ENCODE data around the gene MOCS3. TPM values are rescaled to one million over a fixed set of nuclear protein-coding genes. Genes with fewer than 3 reads are reported as not detected.

Gene MOCS3
- total and polyA plus RNA-seq, 2 donors (not counting 1 experiment from before 2014, with no cell fraction given): 0.91 to 7.6 TPM

DNA sequence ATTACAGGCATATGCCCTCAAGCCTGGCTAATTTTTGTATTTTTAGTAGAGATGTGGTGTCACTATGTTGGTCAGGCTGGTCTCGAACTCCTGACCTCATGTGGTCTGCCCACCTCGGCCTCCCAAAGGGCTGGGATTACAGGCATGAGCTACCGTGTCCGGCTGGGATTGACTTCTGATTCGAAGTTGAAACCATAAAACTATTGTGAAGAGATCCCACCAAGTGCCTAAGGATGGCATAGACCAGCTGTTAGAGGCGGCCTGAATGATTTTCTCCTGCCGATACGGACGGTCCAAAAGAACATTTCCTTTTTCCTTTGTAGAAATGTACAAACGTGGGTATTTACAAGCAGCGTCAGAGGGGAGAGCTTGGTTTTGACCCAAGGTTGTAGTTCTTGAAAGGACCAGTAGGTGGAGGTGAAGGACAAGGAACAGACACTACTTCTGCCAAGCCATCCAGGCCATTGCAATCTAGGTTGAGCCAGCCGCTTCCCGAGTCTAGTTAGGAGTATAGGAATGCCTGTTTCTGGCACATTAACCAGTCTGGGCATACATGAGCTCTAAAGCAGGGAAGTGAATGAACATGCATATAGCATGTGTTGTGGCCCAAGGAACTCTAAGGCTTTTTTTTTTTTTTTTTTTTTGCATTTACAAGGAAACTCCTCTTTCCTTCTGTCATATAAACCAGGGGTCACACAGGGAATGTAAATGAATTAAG is 29.0 kb downstream of the MOCS3 start:
- POLR2A ChIA-PET: interaction anchor here (0.6 to 0.7 kb wide), 3 partner anchors 553 to 1325 kb away, joined by 4 to 8 read pairs (median 4); no protein-coding TSS in a partner anchor
- H3K79me2 ChIP-seq (ENCODE audit: control insufficient read depth, insufficient read depth, low read length): no peaks in the 10 kb centered on the region
- H3K27ac Mint-ChIP-seq: peak overlapping the region; percentile 11

More for the DNA sequence above, 29.0 kb downstream of the MOCS3 start:
- Histone ChIP-seq H3K27ac (ENCODE audit: low read length in 2 of 2) (no peak overlapping the region), H3K9ac (ENCODE audit: low read length) (no peak overlapping the region), H3K4me3 (ENCODE audit: control extremely low read depth in 1 of 5, extremely low read depth in 1 of 5, insufficient read depth in 1 of 5, low read depth in 2 of 5, low read length in 4 of 5) (no peak overlapping the region), H3K4me2 (replicated peaks; ENCODE audit: low read depth, low read length, poor library complexity, severe bottlenecking) (no peak overlapping the region), H3K9me3 (ENCODE audit: control extremely low read depth in 1 of 3, control insufficient read depth in 2 of 3, insufficient read depth in 1 of 3, low read length in 2 of 3) (peaks cover 0 to 4% (median 0%) of the 10 kb centered on the region in 3 donors), H3K27me3 (replicated peaks in 1 of 4; ENCODE audit: control extremely low read depth in 1 of 4, control insufficient read depth in 3 of 4, insufficient read depth in 4 of 4, low read length in 3 of 4) (peaks cover 0 to 15% (median 4%) of the 10 kb centered on the region in 4 experiments), H4K20me1 (ENCODE audit: control insufficient read depth, insufficient read depth, low read length, poor library complexity, severe bottlenecking) (no peaks in the 10 kb centered on the region), H3K36me3 (replicated peaks in 1 of 2; ENCODE audit: control extremely low read depth in 1 of 2, control insufficient read depth in 1 of 2, extremely low read depth in 1 of 2, insufficient read depth in 2 of 2, low read length in 1 of 2) (no peaks in the 10 kb centered on the region), H3K4me1 (ENCODE audit: control insufficient read depth in 2 of 2, insufficient read depth in 2 of 2, low read length in 2 of 2) (peaks cover 9 to 10% of the 10 kb centered on the region in 2 donors), H2AFZ (ENCODE audit: insufficient read depth, low read depth, low read length, poor library complexity, severe bottlenecking) (no peak overlapping the region)
- peak; percentile 99 for ATAC-seq (ENCODE audit: low read depth)
- H3K27me3 Mint-ChIP-seq: peaks cover 23% of the 10 kb centered on the region
- intact Hi-C loops (cut with micrococcal nuclease): loop anchor here (1.0 to 10.0 kb wide), 5 partner anchors 319 to 1097 kb away; no protein-coding TSS in a partner anchor
- peak; percentile 86 for DNase-seq
- peaks cover 11% of the 10 kb centered on the region for H3K4me1 Mint-ChIP-seq
- WGBS (ENCODE audit: insufficient coverage): 26% methylated on average over 12 of the region's 13 CpGs
- TF ChIP-seq, protein P1, sequence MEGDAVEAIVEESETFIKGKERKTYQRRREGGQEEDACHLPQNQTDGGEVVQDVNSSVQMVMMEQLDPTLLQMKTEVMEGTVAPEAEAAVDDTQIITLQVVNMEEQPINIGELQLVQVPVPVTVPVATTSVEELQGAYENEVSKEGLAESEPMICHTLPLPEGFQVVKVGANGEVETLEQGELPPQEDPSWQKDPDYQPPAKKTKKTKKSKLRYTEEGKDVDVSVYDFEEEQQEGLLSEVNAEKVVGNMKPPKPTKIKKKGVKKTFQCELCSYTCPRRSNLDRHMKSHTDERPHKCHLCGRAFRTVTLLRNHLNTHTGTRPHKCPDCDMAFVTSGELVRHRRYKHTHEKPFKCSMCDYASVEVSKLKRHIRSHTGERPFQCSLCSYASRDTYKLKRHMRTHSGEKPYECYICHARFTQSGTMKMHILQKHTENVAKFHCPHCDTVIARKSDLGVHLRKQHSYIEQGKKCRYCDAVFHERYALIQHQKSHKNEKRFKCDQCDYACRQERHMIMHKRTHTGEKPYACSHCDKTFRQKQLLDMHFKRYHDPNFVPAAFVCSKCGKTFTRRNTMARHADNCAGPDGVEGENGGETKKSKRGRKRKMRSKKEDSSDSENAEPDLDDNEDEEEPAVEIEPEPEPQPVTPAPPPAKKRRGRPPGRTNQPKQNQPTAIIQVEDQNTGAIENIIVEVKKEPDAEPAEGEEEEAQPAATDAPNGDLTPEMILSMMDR (IDR thresholded peaks at IDR 0.05): peak; percentile 87
- no peak for TF ChIP-seq EZH2 (IDR thresholded peaks at IDR 0.05; ENCODE audit: borderline replicate concordance, insufficient read depth, low read depth, low read length, poor library complexity, severe bottlenecking)
- no peak overlapping the region for H3K4me3 Mint-ChIP-seq
- CTCF ChIA-PET: interaction anchor here (0.5 to 14.9 kb wide), 52 partner anchors 9 to 1391 kb away, joined by 3 to 314 read pairs (median 4); partner anchors contain the start of gene BCAS4
- H3K9me3 Mint-ChIP-seq (ENCODE audit: insufficient read depth): no peaks in the 10 kb centered on the region

All from B cell (primary cell).